ENCODE results near the gene SYCE1.
"Not testable (repeated sequence)": the region's sequence is repeated elsewhere in the genome, so short reads cannot be mapped to it uniquely, and the experiment has no call there.

The SYCE1 gene, protein sequence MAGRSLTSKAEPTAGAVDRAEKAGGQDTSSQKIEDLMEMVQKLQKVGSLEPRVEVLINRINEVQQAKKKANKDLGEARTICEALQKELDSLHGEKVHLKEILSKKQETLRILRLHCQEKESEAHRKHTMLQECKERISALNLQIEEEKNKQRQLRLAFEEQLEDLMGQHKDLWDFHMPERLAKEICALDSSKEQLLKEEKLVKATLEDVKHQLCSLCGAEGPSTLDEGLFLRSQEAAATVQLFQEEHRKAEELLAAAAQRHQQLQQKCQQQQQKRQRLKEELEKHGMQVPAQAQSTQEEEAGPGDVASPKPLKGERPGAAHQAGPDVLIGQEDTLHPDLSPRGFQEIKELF
- total RNA-seq: 0 to 0.17 (median 0) reads per million in 3 donors

DNA sequence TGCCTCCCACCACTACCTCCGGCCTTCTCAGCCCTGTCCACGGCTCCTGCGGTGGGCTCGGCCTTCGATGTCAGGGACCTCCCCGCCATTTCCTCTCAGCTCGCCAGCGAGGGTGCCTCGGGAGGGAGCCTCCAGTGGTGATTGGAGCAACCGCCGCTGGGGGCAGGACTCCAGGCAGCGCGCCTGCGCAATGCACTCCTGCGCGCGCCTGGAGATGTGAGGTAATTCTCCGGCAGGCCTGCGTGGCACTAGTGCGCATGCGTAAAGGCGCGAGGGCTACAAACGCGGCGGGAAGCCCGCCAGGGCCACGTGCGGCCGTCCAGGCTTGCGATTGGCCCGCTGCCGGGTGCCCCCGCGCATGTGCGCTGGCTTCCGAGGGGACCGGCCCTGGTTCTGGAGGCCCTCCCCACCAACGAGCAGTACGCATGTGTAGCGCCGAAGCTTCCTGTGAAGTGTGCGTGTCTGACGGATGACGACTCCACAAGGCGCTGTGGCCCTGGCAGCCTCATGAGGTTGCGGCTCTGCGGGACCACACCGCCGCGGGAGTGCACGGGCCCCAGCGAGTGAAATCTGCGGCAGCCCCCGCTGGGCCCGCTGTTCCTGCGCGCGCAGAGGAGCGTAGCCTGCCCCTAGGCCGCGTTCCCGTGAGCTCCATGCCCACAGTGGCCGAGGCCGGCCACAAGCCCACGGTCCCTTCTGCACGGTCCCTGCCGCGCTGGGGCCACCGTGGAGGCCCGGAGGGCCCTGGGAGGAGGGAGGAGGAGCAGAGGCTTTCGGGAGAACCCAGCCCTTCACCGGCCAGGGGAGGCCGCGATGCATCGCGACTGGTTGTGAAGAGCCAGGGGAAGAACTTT is at the start of gene SYCE1:
Gene SYCE1 (minus strand): TSS at position 143 of the 854 bp plus-strand sequence. CDS start 54 bp downstream, at position 89.
- H3K27ac ChIP-seq (ENCODE audit: insufficient read depth, low read length, poor library complexity, severe bottlenecking): no peak within 1 kb of the TSS
- H3K4me1 ChIP-seq (ENCODE audit: control insufficient read depth, insufficient read depth, low read length, poor library complexity, severe bottlenecking): no peaks in the 10 kb centered on the region
- no peak within 1 kb of the TSS for H3K4me3 ChIP-seq (ENCODE audit: insufficient read depth, low read depth, low read length, poor library complexity, severe bottlenecking)
- no peak for DNase-seq
- no peaks in the 10 kb centered on the region for H3K36me3 ChIP-seq (ENCODE audit: control insufficient read depth, insufficient read depth, low read length)
- H3K9me3 ChIP-seq (ENCODE audit: control insufficient read depth, low read length): no peaks in the 10 kb centered on the region
- H3K27me3 ChIP-seq (replicated peaks; ENCODE audit: control insufficient read depth, insufficient read depth, low read length, poor library complexity, severe bottlenecking): peaks cover 4% of the 10 kb centered on the region

DNA sequence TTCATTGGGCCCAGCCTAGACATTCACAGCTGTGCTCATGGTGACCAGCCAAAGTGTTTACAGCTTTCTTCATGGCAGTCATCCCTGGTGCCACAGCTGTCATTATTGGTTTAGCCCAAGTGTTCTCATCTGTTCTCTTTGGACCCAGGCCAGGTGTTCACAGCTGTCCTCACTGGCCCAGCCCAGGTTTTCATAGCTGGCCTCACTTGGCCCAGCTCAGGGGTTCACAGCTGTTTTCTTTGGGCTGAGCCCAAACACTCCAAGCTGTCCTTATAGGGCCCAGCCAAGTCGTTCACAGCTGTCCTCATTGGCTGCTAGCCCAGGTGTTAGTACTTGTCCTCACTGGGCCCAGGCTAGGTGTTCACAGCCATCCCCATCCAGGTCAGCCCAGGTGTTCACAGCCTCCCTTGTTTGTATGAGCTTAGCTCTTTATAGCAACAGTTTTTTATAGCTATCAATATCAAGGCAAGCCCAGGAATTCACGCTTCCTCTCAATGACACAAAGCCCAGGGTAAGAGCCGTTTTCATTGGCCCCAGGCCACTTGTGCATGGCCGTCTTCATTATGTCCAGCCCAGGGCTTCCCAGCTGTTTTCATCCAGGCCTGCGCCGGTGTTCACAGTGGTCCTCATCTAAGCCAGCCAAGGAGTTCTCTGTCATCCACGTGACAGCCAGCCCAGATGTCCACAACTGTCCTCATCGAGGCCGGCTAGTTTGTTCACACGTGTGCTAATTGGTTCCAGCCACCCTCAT is 49.6 kb upstream of the SYCE1 start:
- no peak for DNase-seq
- Histone ChIP-seq H3K9me3 (ENCODE audit: control insufficient read depth, low read length) (no peaks in the 10 kb centered on the region), H3K4me1 (ENCODE audit: control insufficient read depth, insufficient read depth, low read length, poor library complexity, severe bottlenecking) (no peaks in the 10 kb centered on the region)

GRCh38 chr10:133613699-133614098 is 48.3 kb upstream of the SYCE1 start:
- no peak overlapping the region for H3K4me3 ChIP-seq (ENCODE audit: insufficient read depth, low read depth, low read length, poor library complexity, severe bottlenecking)
- H3K36me3 ChIP-seq (ENCODE audit: control insufficient read depth, insufficient read depth, low read length): no peaks in the 10 kb centered on the region
- H3K27ac ChIP-seq (ENCODE audit: insufficient read depth, low read length, poor library complexity, severe bottlenecking): no peak overlapping the region
- no peaks in the 10 kb centered on the region for H3K4me1 ChIP-seq (ENCODE audit: control insufficient read depth, insufficient read depth, low read length, poor library complexity, severe bottlenecking)
- H3K27me3 ChIP-seq (replicated peaks; ENCODE audit: control insufficient read depth, insufficient read depth, low read length, poor library complexity, severe bottlenecking): no peaks in the 10 kb centered on the region
- no peaks in the 10 kb centered on the region for H3K9me3 ChIP-seq (ENCODE audit: control insufficient read depth, low read length)
- no peak for DNase-seq

More for the DNA sequence above, 49.6 kb upstream of the SYCE1 start:
- Histone ChIP-seq H3K27ac (ENCODE audit: insufficient read depth, low read length, poor library complexity, severe bottlenecking) (no peak overlapping the region), H3K27me3 (replicated peaks; ENCODE audit: control insufficient read depth, insufficient read depth, low read length, poor library complexity, severe bottlenecking) (no peaks in the 10 kb centered on the region), H3K4me3 (ENCODE audit: insufficient read depth, low read depth, low read length, poor library complexity, severe bottlenecking) (no peak overlapping the region), H3K36me3 (ENCODE audit: control insufficient read depth, insufficient read depth, low read length) (no peaks in the 10 kb centered on the region)

DNA sequence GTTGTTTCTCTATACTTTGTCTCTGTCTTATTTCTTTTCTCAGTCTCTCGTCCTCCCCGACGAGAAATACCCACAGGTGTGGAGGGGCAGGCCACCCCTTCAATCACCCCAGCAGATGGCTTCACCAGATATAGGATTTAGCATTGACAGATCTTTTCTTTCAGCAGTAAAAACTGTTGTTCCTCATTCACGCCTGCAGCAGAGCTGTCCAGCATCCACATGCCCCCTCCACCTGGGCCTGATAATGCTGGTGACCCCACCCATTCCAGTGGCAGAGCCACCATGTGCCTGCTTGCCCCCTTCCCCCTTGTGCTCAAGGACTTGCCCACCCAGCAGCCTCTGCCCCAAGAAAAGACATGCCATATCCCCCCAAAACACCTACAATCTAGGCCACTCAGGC is 45.7 kb upstream of the SYCE1 start:
- Histone ChIP-seq H3K9me3 (ENCODE audit: control insufficient read depth, low read length) (no peaks in the 10 kb centered on the region), H3K4me3 (ENCODE audit: insufficient read depth, low read depth, low read length, poor library complexity, severe bottlenecking) (no peak overlapping the region), H3K36me3 (ENCODE audit: control insufficient read depth, insufficient read depth, low read length) (no peaks in the 10 kb centered on the region), H3K27ac (ENCODE audit: insufficient read depth, low read length, poor library complexity, severe bottlenecking) (no peak overlapping the region), H3K4me1 (ENCODE audit: control insufficient read depth, insufficient read depth, low read length, poor library complexity, severe bottlenecking) (no peaks in the 10 kb centered on the region), H3K27me3 (replicated peaks; ENCODE audit: control insufficient read depth, insufficient read depth, low read length, poor library complexity, severe bottlenecking) (no peaks in the 10 kb centered on the region)
- DNase-seq: no peak

DNA sequence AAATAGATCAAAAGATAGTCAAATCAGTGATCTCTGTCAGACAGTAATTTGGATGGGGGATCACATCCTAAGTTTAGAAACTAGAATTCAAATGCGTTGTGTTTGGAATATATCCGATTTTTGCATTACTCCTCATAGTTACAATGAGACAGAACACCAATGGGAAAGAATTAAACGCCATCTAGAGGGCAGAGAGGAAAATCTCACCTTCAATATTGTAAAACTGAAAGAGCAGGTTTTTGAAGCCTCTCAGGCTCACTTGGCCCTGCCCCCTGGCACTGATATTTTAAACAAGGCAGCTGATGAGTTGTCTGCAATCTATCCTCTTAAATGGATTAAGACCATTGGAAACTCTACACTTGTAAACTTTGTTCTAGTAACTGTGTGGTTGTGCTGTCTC is 43.5 kb upstream of the SYCE1 start:
- no peak overlapping the region for H3K4me3 ChIP-seq (ENCODE audit: insufficient read depth, low read depth, low read length, poor library complexity, severe bottlenecking)
- DNase-seq: no peak
- no peaks in the 10 kb centered on the region for H3K27me3 ChIP-seq (replicated peaks; ENCODE audit: control insufficient read depth, insufficient read depth, low read length, poor library complexity, severe bottlenecking)
- no peaks in the 10 kb centered on the region for H3K36me3 ChIP-seq (ENCODE audit: control insufficient read depth, insufficient read depth, low read length)
- no peaks in the 10 kb centered on the region for H3K9me3 ChIP-seq (ENCODE audit: control insufficient read depth, low read length)
- H3K4me1 ChIP-seq (ENCODE audit: control insufficient read depth, insufficient read depth, low read length, poor library complexity, severe bottlenecking): no peaks in the 10 kb centered on the region
- H3K27ac ChIP-seq (ENCODE audit: insufficient read depth, low read length, poor library complexity, severe bottlenecking): no peak overlapping the region

DNA sequence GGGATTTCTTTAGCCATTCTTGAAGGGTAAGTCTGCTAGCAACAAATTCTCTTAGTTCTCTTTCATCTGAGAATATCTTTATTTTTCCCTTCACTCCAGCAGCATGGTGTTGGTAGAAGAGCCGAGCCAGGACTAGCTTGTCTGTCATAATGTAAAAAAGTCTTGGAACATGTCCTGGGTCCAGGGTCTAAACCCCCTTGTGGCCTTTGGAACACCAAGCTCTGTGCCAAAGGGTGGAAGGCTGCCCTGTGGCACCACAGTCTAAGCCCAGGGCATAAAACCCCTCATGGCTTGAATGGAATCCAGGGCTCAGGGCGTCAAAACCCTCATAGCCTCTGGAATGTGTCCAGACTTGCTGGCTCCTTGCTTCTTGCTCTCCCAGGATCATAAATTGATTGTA is 38.1 kb upstream of the SYCE1 start:
- not testable (repeated sequence) for H3K27ac ChIP-seq (ENCODE audit: insufficient read depth, low read length, poor library complexity, severe bottlenecking); H3K4me1 ChIP-seq (ENCODE audit: control insufficient read depth, insufficient read depth, low read length, poor library complexity, severe bottlenecking); H3K9me3 ChIP-seq (ENCODE audit: control insufficient read depth, low read length); DNase-seq; H3K36me3 ChIP-seq (ENCODE audit: control insufficient read depth, insufficient read depth, low read length); H3K27me3 ChIP-seq (replicated peaks; ENCODE audit: control insufficient read depth, insufficient read depth, low read length, poor library complexity, severe bottlenecking); H3K4me3 ChIP-seq (ENCODE audit: insufficient read depth, low read depth, low read length, poor library complexity, severe bottlenecking)

- Histone ChIP-seq H3K36me3 (ENCODE audit: control insufficient read depth, insufficient read depth, low read length) (no peaks in the 10 kb centered on the region), H3K27me3 (replicated peaks; ENCODE audit: control insufficient read depth, insufficient read depth, low read length, poor library complexity, severe bottlenecking) (peaks cover 6% of the 10 kb centered on the region), H3K4me3 (ENCODE audit: insufficient read depth, low read depth, low read length, poor library complexity, severe bottlenecking) (no peak overlapping the region), H3K27ac (ENCODE audit: insufficient read depth, low read length, poor library complexity, severe bottlenecking) (no peak overlapping the region), H3K9me3 (ENCODE audit: control insufficient read depth, low read length) (no peaks in the 10 kb centered on the region), H3K4me1 (ENCODE audit: control insufficient read depth, insufficient read depth, low read length, poor library complexity, severe bottlenecking) (no peaks in the 10 kb centered on the region)
- no peak for DNase-seq
These were observed 35.3 kb upstream of the SYCE1 start for GRCh38 chr10:133600657-133601056.

GRCh38 chr10:133599869-133600268 is 34.5 kb upstream of the SYCE1 start:
- not testable (repeated sequence) for H3K4me3 ChIP-seq (ENCODE audit: insufficient read depth, low read depth, low read length, poor library complexity, severe bottlenecking); DNase-seq; H3K36me3 ChIP-seq (ENCODE audit: control insufficient read depth, insufficient read depth, low read length); H3K27me3 ChIP-seq (replicated peaks; ENCODE audit: control insufficient read depth, insufficient read depth, low read length, poor library complexity, severe bottlenecking); H3K4me1 ChIP-seq (ENCODE audit: control insufficient read depth, insufficient read depth, low read length, poor library complexity, severe bottlenecking); H3K9me3 ChIP-seq (ENCODE audit: control insufficient read depth, low read length); H3K27ac ChIP-seq (ENCODE audit: insufficient read depth, low read length, poor library complexity, severe bottlenecking)

DNA sequence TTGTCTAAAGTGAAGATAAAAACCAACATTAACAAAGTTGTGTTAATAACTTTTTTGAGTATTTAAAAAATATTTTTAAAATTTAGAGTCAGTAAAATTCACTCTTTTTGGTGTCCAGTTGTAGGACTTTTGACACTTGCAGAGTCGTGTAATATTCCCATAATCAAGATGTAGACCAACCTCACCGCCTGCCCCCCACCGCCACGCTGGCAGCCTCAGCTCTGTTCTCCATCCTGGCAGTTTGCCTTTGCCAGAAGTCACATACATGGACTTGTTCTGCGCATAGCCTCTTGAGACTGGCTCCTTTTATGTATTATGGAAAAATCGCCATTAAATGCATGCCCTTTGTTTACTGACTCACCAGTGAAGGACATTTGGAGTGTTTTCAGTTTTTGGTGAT is 27.3 kb upstream of the SYCE1 start:
- H3K36me3 ChIP-seq (ENCODE audit: control insufficient read depth, insufficient read depth, low read length): no peaks in the 10 kb centered on the region
- no peak for DNase-seq
- no peaks in the 10 kb centered on the region for H3K9me3 ChIP-seq (ENCODE audit: control insufficient read depth, low read length)
- no peaks in the 10 kb centered on the region for H3K4me1 ChIP-seq (ENCODE audit: control insufficient read depth, insufficient read depth, low read length, poor library complexity, severe bottlenecking)
- H3K27ac ChIP-seq (ENCODE audit: insufficient read depth, low read length, poor library complexity, severe bottlenecking): no peak overlapping the region
- H3K27me3 ChIP-seq (replicated peaks; ENCODE audit: control insufficient read depth, insufficient read depth, low read length, poor library complexity, severe bottlenecking): peaks cover 4% of the 10 kb centered on the region
- no peak overlapping the region for H3K4me3 ChIP-seq (ENCODE audit: insufficient read depth, low read depth, low read length, poor library complexity, severe bottlenecking)
